Esophagus squamous epithelium (tissue), 5 donors: Measurements from ENCODE around the gene SLC25A33. TPM values are rescaled to one million over a fixed set of nuclear protein-coding genes. Genes with fewer than 3 reads are reported as not detected.
A peak's percentile ranks its signal among the peaks of the same experiment; 100 is the strongest.

ENCODE experiments used
- DNase-seq: peaks from one replicate; lab custom pipeline; 2025; lab: John Stamatoyannopoulos, UW
- H3K27ac ChIP-seq, 4 donors: fragments of 200-600 bp; sonication (generic); one replicate each; pipeline ENCODE4 v1.5.1; 2016 to 2019; ENCODE audit warnings: mild to moderate bottlenecking in 1 of 4
- H3K27me3 ChIP-seq, 4 donors: fragments of 200-600 bp; sonication (generic); 1 replicate in 3 of 4; 2 replicates in 1 of 4; pipeline versions ENCODE4 v1.5.1 to v1.6.0; 2017 to 2021; ENCODE audit warnings: antibody characterized with exemption in 1 of 4
- H3K36me3 ChIP-seq, 3 donors: fragments of 200-600 bp; sonication (generic); one replicate each; pipeline ENCODE4 v1.5.1; 2016 to 2019
- H3K4me1 ChIP-seq, 3 donors: fragments of 200-600 bp; sonication (generic); one replicate each; pipeline ENCODE4 v1.5.1; 2017 to 2019
- H3K4me3 ChIP-seq, 4 donors: fragments of 200-600 bp; sonication (generic); 1 replicate in 3 of 4; 2 replicates in 1 of 4; pipeline ENCODE4 v1.5.1; 2016 to 2019; ENCODE audit warnings: mild to moderate bottlenecking in 2 of 4, moderate library complexity in 1 of 4
- H3K9me3 ChIP-seq, 3 donors: fragments of 200-600 bp; sonication (generic); one replicate each; pipeline ENCODE4 v1.5.1; 2016 to 2019
- POLR2A ChIP-seq, 4 donors: fragments of 450-650 bp; IDR thresholded peaks; one replicate each; pipeline ENCODE4 v1.6.1; 2017; ENCODE audit warnings: antibody characterized with exemption in 4 of 4, mild to moderate bottlenecking in 4 of 4, moderate library complexity in 3 of 4
- WGBS, 2 donors: methylation state at CpG; one replicate each; pipeline ENCODE4 v1.1.5; 2018; 5-methylcytosine and 5-hydroxymethylcytosine counted together
- intact Hi-C: fragments of 100-400 bp; cut with DNase I; formaldehyde crosslinking; loops from one replicate; pipeline ENCODE4 v1.15.0; 2022
- total RNA-seq, 4 donors: library from RNA; depleted of rRNA; stranded (reverse); fragments of >200 nt; gene quantifications; one replicate each; pipeline ENCODE4 v1.1.0, GENCODE V29; 2016
- TF ChIP-seq, protein P1 (sequence below), 6 experiments: fragments of 450-650 bp in 4 of 6; fragments of 200-600 bp in 2 of 6; sonication (generic) in 2 of 6; IDR thresholded peaks; one replicate each; pipeline ENCODE4 v1.5.1; 2016 to 2019; ENCODE audit warnings: antibody characterized with exemption in 6 of 6, mild to moderate bottlenecking in 4 of 6, moderate library complexity in 4 of 6
- donor health status: DM: yes; HTN: yes; CAD: no.

The SLC25A33 gene, protein sequence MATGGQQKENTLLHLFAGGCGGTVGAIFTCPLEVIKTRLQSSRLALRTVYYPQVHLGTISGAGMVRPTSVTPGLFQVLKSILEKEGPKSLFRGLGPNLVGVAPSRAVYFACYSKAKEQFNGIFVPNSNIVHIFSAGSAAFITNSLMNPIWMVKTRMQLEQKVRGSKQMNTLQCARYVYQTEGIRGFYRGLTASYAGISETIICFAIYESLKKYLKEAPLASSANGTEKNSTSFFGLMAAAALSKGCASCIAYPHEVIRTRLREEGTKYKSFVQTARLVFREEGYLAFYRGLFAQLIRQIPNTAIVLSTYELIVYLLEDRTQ
- total RNA-seq: 1 to 10 TPM; 4.2 to 7.2 (median 5.7) TPM

DNA sequence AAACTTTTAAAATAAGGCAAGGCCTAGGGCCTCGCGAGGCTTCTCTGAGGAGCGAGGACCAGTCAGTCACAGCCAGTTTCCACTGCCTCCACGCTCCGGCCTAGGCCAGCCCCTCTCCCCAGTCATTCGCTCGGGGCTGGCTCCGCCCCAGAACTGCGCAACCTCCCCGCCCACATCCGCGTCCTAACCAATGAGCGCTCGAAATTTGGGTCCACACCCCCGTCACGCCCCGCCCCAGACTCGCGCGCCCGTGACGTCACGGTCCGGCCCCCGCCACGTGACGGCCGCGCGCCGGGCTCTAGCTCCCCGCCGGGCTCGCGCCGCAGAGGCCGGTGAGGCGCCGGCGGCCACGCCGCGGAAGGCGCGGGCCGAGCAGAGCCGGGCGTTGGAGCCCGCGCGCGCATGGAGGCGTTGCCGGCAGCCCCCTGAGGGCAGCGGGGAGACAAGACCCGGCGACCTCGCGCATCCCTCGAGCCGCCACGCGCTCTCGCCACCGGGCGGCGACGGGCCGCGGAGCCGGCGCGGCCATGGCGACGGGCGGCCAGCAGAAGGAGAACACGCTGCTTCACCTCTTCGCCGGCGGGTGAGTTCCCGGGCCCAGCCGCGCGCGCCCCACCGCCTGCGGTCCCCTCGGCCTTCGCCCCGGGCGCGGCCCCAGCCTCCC is at the start of gene SLC25A33:
Gene SLC25A33 (plus strand): TSS at position 301 of the 664 bp plus-strand sequence. CDS start 227 bp downstream, at position 528.
- Histone ChIP-seq H3K27ac (peak within 1 kb of the TSS; percentile 87 to 95 (median 92)), H3K27me3 (no peaks in the 10 kb centered on the region), H3K36me3 (no peaks in the 10 kb centered on the region), H3K4me1 (peaks cover 22 to 49% (median 23%) of the 10 kb centered on the region in 3 donors), H3K9me3 (no peaks in the 10 kb centered on the region), H3K4me3 (peak within 1 kb of the TSS; percentile 73 to 90 (median 82))
- TF ChIP-seq, protein P1, sequence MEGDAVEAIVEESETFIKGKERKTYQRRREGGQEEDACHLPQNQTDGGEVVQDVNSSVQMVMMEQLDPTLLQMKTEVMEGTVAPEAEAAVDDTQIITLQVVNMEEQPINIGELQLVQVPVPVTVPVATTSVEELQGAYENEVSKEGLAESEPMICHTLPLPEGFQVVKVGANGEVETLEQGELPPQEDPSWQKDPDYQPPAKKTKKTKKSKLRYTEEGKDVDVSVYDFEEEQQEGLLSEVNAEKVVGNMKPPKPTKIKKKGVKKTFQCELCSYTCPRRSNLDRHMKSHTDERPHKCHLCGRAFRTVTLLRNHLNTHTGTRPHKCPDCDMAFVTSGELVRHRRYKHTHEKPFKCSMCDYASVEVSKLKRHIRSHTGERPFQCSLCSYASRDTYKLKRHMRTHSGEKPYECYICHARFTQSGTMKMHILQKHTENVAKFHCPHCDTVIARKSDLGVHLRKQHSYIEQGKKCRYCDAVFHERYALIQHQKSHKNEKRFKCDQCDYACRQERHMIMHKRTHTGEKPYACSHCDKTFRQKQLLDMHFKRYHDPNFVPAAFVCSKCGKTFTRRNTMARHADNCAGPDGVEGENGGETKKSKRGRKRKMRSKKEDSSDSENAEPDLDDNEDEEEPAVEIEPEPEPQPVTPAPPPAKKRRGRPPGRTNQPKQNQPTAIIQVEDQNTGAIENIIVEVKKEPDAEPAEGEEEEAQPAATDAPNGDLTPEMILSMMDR (IDR thresholded peaks at IDR 0.05): peak in 3 of 6 experiments; percentile 14 to 35 (median 23)
- TF ChIP-seq POLR2A (IDR thresholded peaks at IDR 0.05): peak in 3 of 4 donors; percentile 94 to 97 (median 94)
- intact Hi-C loops: no loop called here
- DNase-seq: peak; percentile 72
- 0% methylated on average over 2 to 5 of the region's 92 CpGs for WGBS, 2 donors

DNA sequence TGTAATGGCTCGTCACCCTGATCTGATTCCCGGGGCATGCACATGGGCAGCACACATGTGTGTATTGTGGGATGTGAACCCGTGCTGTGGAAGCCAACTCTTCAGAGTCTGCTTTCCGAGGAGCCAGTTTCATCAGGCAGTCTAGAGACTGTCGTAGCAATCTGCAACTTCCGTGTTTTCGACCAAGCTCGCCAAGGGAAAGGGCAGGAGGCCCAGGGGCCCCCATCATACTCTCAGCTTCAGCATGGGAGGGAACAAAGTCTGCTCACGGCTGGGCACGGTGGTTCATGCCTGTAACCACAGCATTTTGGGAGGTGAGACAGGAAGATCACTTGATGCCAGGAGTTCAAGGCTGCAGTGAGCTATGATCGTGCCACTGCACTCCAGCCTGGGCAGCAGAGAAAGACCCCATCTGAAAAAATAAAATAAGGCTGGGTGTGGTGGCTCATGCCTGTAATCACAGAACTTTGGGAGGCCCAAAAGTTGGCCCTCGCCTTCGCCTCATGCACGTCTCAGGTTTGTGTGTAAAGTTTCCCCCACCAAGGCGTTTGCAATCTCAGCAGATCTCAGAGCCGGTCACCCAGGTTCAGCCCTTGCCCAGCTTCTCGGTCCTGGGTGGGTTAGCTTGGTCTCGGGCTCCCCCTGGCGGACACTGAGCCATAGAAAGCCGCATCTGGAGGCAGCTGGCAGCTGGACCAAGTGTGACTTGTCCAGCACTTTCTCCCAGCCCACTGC is 48.5 kb upstream of the SLC25A33 start:
- 21 to 33% methylated on average over 11 to 14 of the region's 20 CpGs for WGBS, 2 donors
- TF ChIP-seq, protein P1 (IDR thresholded peaks at IDR 0.05): peak; percentile 81 to 96 (median 92)
- no peak for TF ChIP-seq POLR2A (IDR thresholded peaks at IDR 0.05)
- no peak overlapping the region for H3K27ac ChIP-seq
- H3K9me3 ChIP-seq: no peaks in the 10 kb centered on the region
- intact Hi-C loops: loop anchor here (5.0 kb wide), 1 partner anchor 203 kb away; no protein-coding TSS in a partner anchor
- peaks cover 7 to 17% (median 12%) of the 10 kb centered on the region in 3 donors for H3K4me1 ChIP-seq
- H3K27me3 ChIP-seq: peaks cover 0 to 12% (median 0%) of the 10 kb centered on the region in 4 donors
- no peaks in the 10 kb centered on the region for H3K36me3 ChIP-seq
- DNase-seq: peak; percentile 16
- H3K4me3 ChIP-seq: no peak overlapping the region

DNA sequence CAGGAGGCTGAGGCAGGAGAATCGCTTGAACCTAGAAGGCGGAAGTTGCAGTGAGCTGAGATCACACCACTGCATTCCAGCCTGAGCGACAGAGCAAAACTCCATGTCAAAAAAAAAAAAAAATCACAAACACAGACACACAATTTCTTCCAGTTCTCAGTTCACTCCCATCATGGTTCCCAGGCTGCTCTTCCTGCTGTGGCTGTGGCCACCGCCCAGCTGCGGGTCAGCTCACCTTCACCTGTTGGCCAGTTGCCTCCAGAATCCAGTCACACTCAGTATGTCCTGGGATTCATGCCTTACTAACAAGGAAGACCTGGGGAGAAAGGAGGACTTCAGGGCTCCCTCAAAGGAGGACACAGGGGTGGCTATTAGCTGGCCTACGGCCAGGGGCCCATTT is 45.9 kb upstream of the SLC25A33 start:
- TF ChIP-seq, protein P1 (IDR thresholded peaks at IDR 0.05): no peak
- TF ChIP-seq POLR2A (IDR thresholded peaks at IDR 0.05): no peak
- Histone ChIP-seq H3K4me3 (no peak overlapping the region), H3K27me3 (peaks cover 0 to 14% (median 0%) of the 10 kb centered on the region in 4 donors), H3K9me3 (no peaks in the 10 kb centered on the region), H3K4me1 (peaks cover 7 to 17% (median 12%) of the 10 kb centered on the region in 3 donors), H3K36me3 (no peaks in the 10 kb centered on the region), H3K27ac (no peak overlapping the region)
- intact Hi-C loops: loop anchor here (5.0 kb wide), 1 partner anchor 206 kb away; no protein-coding TSS in a partner anchor
- WGBS, 2 donors: 90 to 94% methylated on average over 6 of the region's 6 CpGs
- no peak for DNase-seq

DNA sequence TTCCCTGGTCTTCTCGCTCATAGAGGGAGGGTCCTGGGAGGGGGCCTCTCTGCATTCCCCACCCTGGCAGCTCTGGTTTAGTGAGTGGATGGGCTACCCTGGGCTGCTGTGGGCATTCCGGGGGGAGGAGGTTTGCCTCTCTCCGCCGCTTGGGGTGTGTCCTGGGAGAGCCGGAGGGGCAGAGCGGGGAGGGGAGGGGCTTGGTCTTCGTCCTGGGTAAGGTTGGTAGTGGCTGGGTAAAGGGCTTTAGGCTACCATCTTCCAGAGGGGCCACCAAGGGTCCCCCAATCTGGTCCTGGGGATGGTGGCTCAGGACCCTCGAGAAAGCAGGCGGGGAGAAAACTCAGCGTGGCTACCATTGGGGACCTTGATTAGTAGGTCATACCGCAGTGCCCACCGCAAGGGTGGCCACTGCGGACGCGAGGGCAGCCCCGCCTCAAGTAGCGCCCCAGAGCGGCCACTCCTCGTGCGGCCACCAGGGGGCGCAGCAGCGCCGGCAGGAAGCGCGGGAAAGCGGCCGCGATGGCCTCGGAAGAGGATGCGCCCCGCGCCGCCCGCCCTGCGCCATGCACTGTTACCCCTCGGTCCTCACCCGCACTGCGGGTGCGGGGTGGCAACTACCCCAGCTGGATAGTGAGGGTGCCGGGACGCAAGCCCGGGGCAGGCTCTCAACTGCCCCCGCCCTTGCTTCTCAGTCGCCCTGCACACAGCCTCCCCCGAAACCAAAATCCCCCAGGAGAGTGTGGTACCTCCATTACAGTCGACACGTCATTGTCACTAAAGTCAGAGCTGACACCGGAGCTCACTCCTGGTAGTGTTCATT is 44.1 kb upstream of the SLC25A33 start:
- Histone ChIP-seq H3K36me3 (no peaks in the 10 kb centered on the region), H3K27ac (no peak overlapping the region), H3K4me3 (peak overlapping the region in 3 of 4 donors; percentile 19 to 57 (median 27)), H3K4me1 (peaks cover 7 to 17% (median 12%) of the 10 kb centered on the region in 3 donors), H3K9me3 (no peaks in the 10 kb centered on the region), H3K27me3 (peaks cover 0 to 14% (median 0%) of the 10 kb centered on the region in 4 donors)
- no peak for DNase-seq
- WGBS, 2 donors: 24 to 60% methylated on average over 1 to 5 of the region's 48 CpGs
- TF ChIP-seq POLR2A (IDR thresholded peaks at IDR 0.05): no peak
- TF ChIP-seq, protein P1 (IDR thresholded peaks at IDR 0.05): peak; percentile 95 to 100 (median 98)
- intact Hi-C loops: loop anchor here (5.0 kb wide), 2 partner anchors 77 to 208 kb away; no protein-coding TSS in a partner anchor
